HG02678 (cell line): ENCODE data around the gene ZNF473.
"Not testable (repeated sequence)": the region's sequence is repeated elsewhere in the genome, so short reads cannot be mapped to it uniquely, and the experiment has no call there.

Experiments used
- ATAC-seq: cut with Tn5 transposase; IDR thresholded peaks from one replicate; pipeline ENCODE4 v1.9.1; 2021; ENCODE audit warnings: mild to moderate bottlenecking, moderate library complexity; ENCODE audit not compliant: unreplicated experiment

The ZNF473 gene

DNA sequence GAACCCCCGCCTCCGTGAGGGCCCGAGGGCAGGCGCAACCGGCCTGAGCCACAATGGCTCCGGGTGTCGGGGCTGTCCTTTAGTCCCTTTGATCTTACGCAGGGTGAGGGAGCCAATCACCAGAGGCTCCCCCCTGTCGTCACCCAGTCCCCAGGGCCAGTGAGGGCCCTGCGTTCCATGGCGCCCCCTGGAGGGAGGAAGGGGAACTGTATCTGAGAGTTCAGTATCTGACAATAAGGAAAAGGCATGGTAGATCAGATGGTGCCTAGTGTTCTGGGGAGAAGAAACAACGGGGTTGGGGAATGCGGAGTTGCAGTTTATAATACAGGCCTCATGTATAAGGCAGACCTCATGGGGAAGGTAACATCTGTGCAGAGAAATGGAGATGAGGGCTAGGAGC is 72.1 kb downstream of the ZNF473 start:
- ATAC-seq = not testable (repeated sequence)

GRCh38 chr19:50098892-50099291 is 73.1 kb downstream of the ZNF473 start:
- ATAC-seq = not testable (repeated sequence)

DNA sequence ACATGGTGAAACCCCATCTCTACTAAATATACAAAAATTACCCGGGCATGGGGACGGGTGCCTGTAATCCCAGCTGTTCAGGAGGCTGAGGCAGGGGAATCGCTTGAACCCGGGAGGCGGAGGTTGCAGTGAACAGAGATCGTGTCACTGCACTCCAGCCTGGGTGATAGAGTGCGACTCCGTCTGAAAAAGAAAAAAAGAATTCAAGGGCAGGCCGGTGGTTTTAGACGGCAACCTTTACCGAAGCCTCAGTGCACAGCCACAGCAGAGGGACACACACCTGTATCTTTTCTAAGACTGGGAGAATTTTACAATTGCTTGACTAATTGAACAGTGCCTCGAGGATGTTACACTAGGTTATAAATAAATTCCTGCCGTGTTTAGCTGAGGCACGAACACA is 73.9 kb downstream of the ZNF473 start:
- ATAC-seq = not testable (repeated sequence)

- ATAC-seq = not testable (repeated sequence)
Measured at GRCh38 chr19:50100946-50101345, 75.1 kb downstream of the ZNF473 start.
